HAP-1 (cell line): ENCODE measurements around the gene SH3YL1.

ENCODE experiments used
- DNase-seq, 2 experiments: peaks; one replicate each; pipeline ENCODE4 v3.0.0-alpha.2; 2016 to 2020; ENCODE audit warnings: low spot score in 2 of 2
- H3K27me3 ChIP-seq: fragments of 250-450 bp; sonication (Bioruptor Pico); 2 replicates; pipeline ENCODE4 v1.5.1; 2020; ENCODE audit warnings: low read depth, mild to moderate bottlenecking, moderate library complexity
- H3K36me3 ChIP-seq: fragments of 250-450 bp; sonication (Bioruptor Pico); replicated peaks from 2 replicates; pipeline ENCODE4 v1.5.1; 2020; ENCODE audit warnings: mild to moderate bottlenecking
- H3K4me1 ChIP-seq: fragments of 250-450 bp; sonication (Bioruptor Pico); 2 replicates; pipeline ENCODE4 v1.5.1; 2020; ENCODE audit warnings: mild to moderate bottlenecking
- H3K4me3 ChIP-seq: fragments of 250-450 bp; sonication (Bioruptor Pico); 2 replicates; pipeline ENCODE4 v1.5.1; 2020; ENCODE audit warnings: mild to moderate bottlenecking, moderate library complexity
- H3K9me3 ChIP-seq: fragments of 250-450 bp; sonication (Bioruptor Pico); 2 replicates; pipeline ENCODE4 v1.5.1; 2020; ENCODE audit warnings: mild to moderate bottlenecking, moderate library complexity
- in situ Hi-C: fragments of 300-500 bp; cut with MboI; formaldehyde crosslinking; loops from 3 replicates; pipeline ENCODE4 v1.14.3; 2020; ENCODE audit warnings: low sequenced_read_pairs, inconsistent platforms, mixed read lengths

SH3YL1 gene

DNA sequence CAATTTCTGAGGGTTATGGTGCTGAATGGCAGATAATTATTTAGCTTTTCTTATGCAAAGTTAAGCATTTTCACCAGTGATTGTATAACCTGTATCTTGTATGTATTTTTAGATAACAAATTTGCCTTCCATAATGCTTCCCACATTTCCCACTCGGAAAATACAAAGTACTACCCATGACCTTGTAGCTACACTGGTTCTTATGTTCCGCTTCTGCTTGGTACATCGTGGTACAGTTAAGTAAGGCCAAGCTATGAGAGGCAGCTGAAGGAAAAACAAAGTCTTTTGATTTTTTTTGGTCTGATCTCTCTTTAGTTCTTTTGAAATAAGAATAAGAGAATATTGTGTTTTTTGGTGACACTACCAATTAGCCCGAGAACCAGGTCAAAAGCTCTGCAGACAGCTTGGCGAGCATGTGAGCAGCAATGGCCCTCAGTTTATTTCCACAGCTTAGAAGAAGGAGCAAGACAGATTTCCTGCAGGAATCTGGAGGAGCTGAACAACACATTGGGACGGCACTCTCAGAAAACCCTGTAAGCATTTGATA is 26.8 kb downstream of the SH3YL1 start:
- DNase-seq = no peak
- in situ Hi-C loops = no loop called here
- Histone ChIP-seq H3K36me3 (no peaks in the 10 kb centered on the region), H3K4me1 (no peaks in the 10 kb centered on the region), H3K4me3 (no peak overlapping the region), H3K9me3 (no peaks in the 10 kb centered on the region), H3K27me3 (no peaks in the 10 kb centered on the region)

DNA sequence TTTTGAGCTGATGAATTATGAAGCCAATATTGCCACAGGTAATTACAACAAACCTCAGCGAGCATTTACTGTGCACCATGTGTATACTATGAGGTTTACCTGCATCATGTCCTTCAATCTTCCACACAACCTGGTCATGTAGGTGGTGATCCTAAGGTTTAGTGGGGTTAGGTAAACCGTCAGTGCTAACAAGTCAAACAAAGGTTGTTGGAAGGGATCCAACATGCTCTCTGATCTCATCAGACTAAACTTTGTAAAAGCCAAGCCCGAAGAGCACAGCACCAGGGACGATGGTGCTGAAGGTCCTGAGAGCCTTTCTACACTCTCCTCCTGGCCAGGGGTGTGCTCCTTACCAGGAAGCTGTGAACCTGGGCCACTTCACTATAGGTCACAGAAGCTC is 29.4 kb downstream of the SH3YL1 start:
- Histone ChIP-seq H3K4me1 (no peaks in the 10 kb centered on the region), H3K9me3 (no peaks in the 10 kb centered on the region), H3K36me3 (no peaks in the 10 kb centered on the region), H3K4me3 (no peak overlapping the region), H3K27me3 (no peaks in the 10 kb centered on the region)
- no peak for DNase-seq
- in situ Hi-C loops = no loop called here

DNA sequence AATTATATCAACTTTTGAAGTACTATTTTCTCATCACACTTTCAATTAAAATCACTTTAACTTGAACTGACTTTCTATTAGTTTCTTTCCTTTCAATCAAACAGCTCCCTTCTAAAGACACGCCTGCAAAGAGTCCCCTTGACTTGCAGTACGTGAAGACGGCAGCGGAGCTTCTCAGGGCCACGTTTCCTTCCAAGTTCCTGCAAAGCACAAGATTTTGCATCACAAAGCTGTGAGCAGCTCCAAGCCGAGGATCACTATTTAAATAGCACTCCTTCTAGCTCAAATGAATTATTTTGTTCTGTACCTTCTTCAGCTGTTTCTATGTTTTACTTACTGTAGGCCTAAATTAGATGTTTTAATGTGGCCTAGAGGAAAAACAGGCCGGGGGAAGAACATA is 30.8 kb downstream of the SH3YL1 start:
- H3K4me3 ChIP-seq = no peak overlapping the region
- H3K4me1 ChIP-seq = no peaks in the 10 kb centered on the region
- H3K36me3 ChIP-seq = no peaks in the 10 kb centered on the region
- no peaks in the 10 kb centered on the region for H3K9me3 ChIP-seq
- in situ Hi-C loops = no loop called here
- H3K27me3 ChIP-seq = no peaks in the 10 kb centered on the region
- peak; percentile 34 to 42 for DNase-seq

DNA sequence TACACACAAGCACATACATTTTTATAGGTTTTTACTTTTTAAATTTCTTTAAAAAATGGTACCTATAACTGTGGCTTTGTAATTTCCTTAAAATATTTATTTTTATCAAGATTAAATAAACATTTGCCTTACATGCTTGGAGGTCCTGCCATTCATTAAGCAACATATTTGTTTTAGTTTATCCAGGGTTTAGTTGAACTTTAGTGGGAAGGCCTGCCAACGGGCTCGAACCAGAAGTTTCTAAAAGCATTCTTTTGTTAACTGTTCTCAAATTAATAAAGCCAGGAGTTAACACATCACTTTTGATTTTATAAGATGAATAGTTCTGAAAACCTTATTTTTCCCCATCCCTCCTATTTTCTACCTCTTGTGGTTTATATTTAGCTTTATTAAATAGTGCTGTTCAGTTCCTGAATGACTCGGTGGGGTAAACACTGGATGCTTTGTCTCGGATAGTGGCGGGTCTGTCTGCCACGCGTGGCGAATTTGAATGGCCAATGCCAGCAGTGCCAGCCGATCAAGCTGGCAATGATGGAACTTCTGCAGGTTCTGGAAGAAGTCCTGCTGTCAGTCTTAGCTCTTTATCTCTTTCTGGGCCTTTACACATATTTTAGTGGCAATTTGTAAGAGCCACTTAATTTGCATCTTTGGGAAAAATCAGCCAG is 32.2 kb downstream of the SH3YL1 start:
- Histone ChIP-seq H3K4me3 (no peak overlapping the region), H3K27me3 (no peaks in the 10 kb centered on the region), H3K4me1 (no peaks in the 10 kb centered on the region), H3K9me3 (no peaks in the 10 kb centered on the region), H3K36me3 (no peaks in the 10 kb centered on the region)
- DNase-seq = no peak
- in situ Hi-C loops = no loop called here

DNA sequence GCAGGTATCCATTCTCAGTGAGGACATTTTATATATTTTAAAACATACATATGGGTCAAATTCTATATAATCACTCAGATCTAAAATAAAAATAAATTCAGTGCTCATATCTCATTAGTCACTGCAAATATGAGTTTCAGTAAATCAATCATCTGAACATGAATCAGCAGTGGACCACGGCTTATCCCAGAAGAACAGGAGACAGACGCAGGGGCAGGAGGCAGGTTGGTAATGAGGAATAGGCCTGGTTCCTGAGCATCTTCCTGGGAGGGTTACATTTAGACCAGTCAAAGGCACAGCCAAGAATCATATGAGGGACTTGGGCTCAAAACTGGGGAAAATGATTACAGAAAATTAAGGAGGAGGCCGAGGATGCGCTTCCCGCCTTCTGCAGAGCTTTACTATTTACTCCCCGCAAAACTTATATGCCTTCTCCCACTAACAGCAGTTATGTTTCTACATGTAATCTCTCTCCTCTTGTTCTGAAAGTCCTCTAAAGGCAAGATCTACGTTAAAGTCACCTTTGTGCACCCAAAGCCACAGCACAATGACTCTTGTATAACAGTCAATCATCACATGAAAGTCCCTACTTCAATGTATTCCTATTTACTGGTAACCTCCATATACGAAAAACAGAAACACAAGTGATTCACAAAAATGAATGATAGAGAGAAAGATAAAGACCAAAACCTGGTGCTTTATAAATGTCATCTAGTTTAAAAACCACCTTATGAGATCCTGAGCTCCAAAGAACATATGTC is 35.1 kb downstream of the SH3YL1 start:
- no peaks in the 10 kb centered on the region for H3K4me1 ChIP-seq
- H3K36me3 ChIP-seq = no peaks in the 10 kb centered on the region
- H3K27me3 ChIP-seq = no peaks in the 10 kb centered on the region
- no peak overlapping the region for H3K4me3 ChIP-seq
- DNase-seq = no peak
- in situ Hi-C loops = no loop called here
- no peaks in the 10 kb centered on the region for H3K9me3 ChIP-seq

DNA sequence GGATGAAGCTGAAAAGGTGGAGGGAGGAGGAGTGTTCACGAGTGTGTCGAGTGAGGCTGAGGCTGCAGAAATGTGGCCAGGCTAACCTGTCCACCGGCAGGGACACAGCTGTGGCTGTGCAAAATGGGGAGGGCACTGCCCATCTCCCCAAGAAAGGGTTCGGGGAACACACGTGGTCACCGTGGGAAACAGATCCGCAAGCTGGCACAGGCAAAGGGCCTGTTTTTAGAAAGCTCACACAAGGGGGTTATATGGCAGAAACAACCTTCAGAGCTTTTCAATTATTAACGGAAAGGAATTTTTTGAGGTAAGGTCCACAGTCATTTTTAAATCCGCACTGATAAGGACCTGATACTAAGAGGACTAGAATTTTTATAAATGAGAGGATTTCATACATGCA is 35.7 kb downstream of the SH3YL1 start:
- Histone ChIP-seq H3K4me1 (no peaks in the 10 kb centered on the region), H3K27me3 (no peaks in the 10 kb centered on the region), H3K4me3 (no peak overlapping the region), H3K9me3 (no peaks in the 10 kb centered on the region), H3K36me3 (no peaks in the 10 kb centered on the region)
- no peak for DNase-seq
- in situ Hi-C loops = no loop called here

DNA sequence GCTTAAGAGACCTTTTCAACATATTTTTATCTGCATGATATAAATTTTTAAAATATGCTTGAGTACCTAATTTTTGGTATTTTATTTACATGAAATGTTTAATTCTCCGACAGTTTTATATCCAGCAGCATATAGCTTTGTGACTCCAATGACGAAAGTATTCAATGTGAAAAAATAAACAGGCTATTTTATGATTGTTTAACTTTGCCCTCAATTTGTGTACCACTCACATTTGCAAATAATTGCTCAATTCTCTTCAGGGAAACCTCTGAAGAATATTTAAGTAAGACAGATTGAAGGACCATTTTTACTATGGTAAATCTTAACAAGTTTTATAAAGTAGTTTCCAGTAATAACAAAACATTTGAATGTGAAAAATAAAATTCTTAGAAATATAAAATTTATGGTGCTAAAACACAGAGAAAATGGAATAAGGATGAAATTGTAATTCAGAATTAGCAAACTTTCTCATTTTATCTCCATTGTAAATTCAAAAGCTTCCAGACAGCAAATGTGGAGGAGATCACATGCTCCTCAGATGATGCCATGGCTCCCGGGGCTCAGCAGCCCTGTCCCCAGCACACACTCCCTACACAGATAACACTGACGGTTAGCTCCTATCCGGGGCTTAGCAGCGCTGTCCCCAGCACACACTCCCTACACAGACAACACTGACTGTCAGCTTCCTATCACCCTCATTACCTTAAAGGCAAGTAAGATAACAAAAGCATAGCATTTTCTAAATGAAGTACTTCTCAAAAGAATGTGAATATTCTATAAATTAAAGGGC is 39.7 kb downstream of the SH3YL1 start:
- H3K27me3 ChIP-seq = no peaks in the 10 kb centered on the region
- DNase-seq = no peak
- H3K4me1 ChIP-seq = no peaks in the 10 kb centered on the region
- H3K36me3 ChIP-seq = no peaks in the 10 kb centered on the region
- no peak overlapping the region for H3K4me3 ChIP-seq
- in situ Hi-C loops = no loop called here
- no peaks in the 10 kb centered on the region for H3K9me3 ChIP-seq

DNA sequence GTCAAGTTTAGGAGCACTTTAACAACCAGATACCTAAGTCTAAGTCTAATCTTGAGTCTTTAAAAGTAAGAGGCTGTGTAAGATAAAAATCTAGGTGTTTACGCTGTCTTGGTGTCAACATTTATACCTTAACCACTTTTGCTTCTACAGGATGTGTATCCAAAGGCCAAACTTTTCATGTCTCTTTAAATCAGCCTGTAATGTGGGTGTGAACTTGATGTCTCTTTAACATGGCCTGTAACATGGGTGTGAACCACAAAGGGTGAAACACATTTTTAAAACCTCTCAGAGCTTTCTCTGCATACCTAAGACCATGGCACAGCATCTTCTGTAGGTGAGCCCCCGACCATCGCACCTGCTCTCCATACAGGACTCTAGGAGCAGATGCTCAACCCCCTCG is 40.4 kb downstream of the SH3YL1 start:
- H3K4me3 ChIP-seq = no peak overlapping the region
- H3K9me3 ChIP-seq = no peaks in the 10 kb centered on the region
- H3K4me1 ChIP-seq = no peaks in the 10 kb centered on the region
- no peak for DNase-seq
- no peaks in the 10 kb centered on the region for H3K27me3 ChIP-seq
- in situ Hi-C loops = no loop called here
- no peaks in the 10 kb centered on the region for H3K36me3 ChIP-seq

DNA sequence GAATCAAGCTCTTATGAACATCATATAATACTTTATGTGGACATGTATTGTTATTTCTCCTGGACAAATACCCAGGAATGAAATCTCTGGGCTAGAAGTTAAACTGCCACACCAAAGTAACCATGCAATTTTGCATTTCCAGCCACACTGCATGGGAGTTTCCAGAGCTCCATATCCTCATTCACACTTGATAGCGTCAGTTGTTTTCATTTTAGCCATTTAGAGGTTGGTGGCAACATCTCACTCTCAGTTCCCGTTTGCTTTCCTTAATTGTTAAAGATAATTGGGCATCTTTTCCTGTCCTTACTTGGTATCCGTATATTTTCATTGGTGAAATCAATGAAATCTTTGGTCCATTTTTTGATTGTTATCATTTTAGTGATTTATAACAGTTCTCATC is 47.8 kb downstream of the SH3YL1 start:
- in situ Hi-C loops = no loop called here
- Histone ChIP-seq H3K27me3 (no peaks in the 10 kb centered on the region), H3K4me3 (no peak overlapping the region), H3K36me3 (no peaks in the 10 kb centered on the region), H3K9me3 (no peaks in the 10 kb centered on the region), H3K4me1 (no peaks in the 10 kb centered on the region)
- DNase-seq = no peak

DNA sequence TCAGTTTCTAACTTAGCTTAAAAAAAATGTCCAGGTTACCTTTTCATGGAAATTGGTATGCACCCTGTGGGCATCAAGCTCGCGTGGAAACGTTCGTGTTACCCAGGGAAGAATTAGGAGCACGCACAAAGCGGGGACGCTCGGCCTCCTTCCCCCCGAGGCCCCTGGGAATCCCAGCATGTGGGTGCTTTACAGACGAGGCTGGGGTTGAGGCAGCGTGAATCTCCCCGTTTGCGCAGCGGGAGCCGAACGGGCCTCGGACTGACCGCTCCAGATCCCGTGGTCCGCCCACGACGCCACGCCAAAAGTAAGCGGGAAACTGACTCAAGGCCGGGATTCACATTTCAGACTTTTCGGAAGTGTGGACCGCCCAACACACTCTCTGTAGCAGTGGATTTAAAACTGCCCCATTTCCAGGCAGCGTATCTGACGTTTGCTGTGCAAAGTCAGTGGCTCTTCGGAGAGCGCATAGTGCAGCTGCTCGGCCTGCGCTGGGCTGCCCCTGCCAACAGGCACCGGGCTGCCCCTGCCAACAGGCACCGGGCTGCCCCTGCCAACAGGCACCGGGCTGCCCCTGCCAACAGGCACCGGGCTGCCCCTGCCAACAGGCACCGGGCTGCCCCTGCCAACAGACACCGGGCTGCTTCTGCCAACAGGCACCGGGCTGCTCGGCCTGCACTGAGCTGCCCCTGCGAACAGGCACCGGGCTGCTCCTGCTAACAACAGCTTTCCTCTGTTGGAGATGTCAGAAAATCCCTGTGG is 49.7 kb downstream of the SH3YL1 start:
- no peaks in the 10 kb centered on the region for H3K27me3 ChIP-seq
- no peak for DNase-seq
- no peaks in the 10 kb centered on the region for H3K9me3 ChIP-seq
- in situ Hi-C loops = no loop called here
- H3K4me1 ChIP-seq = no peaks in the 10 kb centered on the region
- no peaks in the 10 kb centered on the region for H3K36me3 ChIP-seq
- no peak overlapping the region for H3K4me3 ChIP-seq

DNA sequence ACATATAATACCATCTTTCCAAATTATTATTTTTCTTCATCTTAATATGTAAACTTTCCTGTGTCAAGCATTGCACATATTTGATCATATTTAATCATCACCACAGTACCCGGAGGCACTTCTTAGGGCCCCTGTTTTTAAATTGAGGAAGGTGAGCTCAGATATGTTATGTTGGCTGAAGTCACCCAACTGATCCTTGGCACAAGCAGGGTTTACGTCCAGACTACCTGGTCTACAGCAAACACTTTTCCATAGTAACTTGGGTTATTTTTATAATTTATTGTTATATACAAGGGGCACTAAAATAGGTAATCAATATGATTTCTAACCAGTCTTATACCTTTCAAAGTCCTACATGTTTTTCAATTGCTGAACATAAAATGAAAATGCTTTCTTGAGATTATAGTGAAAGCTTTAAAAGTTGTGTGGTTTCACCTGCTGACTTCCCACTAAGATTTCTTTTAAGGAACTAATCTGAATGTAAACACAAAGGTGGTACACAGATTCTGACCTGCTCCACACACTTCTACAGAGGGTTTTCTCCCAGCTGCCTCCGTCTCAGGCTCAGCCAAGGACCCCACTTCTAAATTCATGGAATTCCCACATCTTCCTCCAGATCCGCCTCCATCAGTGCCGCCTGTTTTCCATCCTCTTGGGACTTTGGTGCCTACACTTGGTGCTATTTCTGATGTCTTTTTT is 52.2 kb downstream of the SH3YL1 start:
- H3K4me3 ChIP-seq = no peak overlapping the region
- no peak for DNase-seq
- no peaks in the 10 kb centered on the region for H3K9me3 ChIP-seq
- H3K4me1 ChIP-seq = no peaks in the 10 kb centered on the region
- H3K27me3 ChIP-seq = no peaks in the 10 kb centered on the region
- no peaks in the 10 kb centered on the region for H3K36me3 ChIP-seq
- in situ Hi-C loops = no loop called here

DNA sequence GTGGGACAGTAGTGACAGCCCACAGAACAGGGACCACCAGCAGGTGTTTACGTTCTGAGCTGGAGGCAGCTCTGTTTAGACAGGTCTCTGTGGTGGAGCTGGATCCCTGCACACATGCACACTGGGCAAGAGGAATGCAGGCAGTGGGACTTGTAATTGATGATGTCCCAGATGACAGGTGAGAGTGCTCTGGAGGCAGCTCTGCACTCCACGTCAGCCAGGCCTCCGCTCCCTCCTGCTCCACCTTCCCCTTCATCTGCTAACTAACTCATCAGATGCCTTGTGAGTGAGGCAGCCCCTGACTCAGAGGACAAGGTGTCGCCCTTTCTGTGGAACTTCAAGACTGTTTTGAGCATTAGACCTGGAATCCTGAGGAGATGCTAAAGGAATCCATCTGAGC is 53.2 kb downstream of the SH3YL1 start:
- Histone ChIP-seq H3K4me3 (no peak overlapping the region), H3K9me3 (no peaks in the 10 kb centered on the region), H3K4me1 (no peaks in the 10 kb centered on the region), H3K27me3 (no peaks in the 10 kb centered on the region), H3K36me3 (no peaks in the 10 kb centered on the region)
- no peak for DNase-seq
- in situ Hi-C loops = no loop called here

DNA sequence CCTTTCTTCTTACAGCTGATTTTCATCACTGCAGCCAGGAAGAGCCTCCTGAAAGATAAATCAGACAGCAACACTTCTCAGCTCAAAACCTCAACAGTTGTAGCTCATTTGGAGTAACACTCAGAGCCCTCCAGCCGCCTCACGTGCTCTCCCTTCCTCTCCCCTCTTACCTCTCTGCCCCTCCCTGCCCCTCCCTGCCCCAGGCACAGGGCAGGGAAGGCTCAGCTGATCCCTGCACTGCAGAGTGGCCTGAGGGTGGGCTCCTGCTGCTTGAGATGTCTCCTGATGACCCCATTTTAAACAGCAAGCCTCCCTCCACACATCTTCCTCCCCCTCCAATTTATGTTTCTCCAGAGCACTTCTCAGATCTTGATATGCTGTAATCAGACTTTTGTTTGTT is 54.4 kb downstream of the SH3YL1 start:
- no peak for DNase-seq
- in situ Hi-C loops = no loop called here
- no peak overlapping the region for H3K4me3 ChIP-seq
- no peaks in the 10 kb centered on the region for H3K9me3 ChIP-seq
- H3K36me3 ChIP-seq = no peaks in the 10 kb centered on the region
- H3K4me1 ChIP-seq = no peaks in the 10 kb centered on the region
- no peaks in the 10 kb centered on the region for H3K27me3 ChIP-seq
